ENCODE data around the gene PARS2. TPM values are rescaled to one million over a fixed set of nuclear protein-coding genes. Genes with fewer than 3 reads are reported as not detected.

Gene PARS2
- total and polyA plus RNA-seq, 4 donors = 4.0 to 7.5 (median 5.4) TPM

GRCh38 chr1:54791880-54792522 lies 27.7 kb upstream of the PARS2 start:
- H3K9me3 ChIP-seq (ENCODE audit: control insufficient read depth, insufficient read depth, low read length) = peaks cover 2% of the 10 kb centered on the region
- no peaks in the 10 kb centered on the region for H3K27me3 ChIP-seq (ENCODE audit: control insufficient read depth, insufficient read depth, low read length)
- H3K4me1 ChIP-seq (ENCODE audit: control insufficient read depth, insufficient read depth, low read length) = peaks cover 39% of the 10 kb centered on the region
- no peak overlapping the region for H3K27ac ChIP-seq (ENCODE audit: low read depth, low read length)
- no peak overlapping the region for H3K4me3 ChIP-seq (ENCODE audit: low read depth, low read length)
- WGBS (ENCODE audit: insufficient coverage) = 84% methylated on average over 7 of the region's 13 CpGs
- no peaks in the 10 kb centered on the region for H3K36me3 ChIP-seq (ENCODE audit: control insufficient read depth, insufficient read depth, low read length)
- peak in 1 of 6 donors; percentile 50 for DNase-seq (ENCODE audit: low read depth in 4 of 6, low spot score in 6 of 6)

- Histone ChIP-seq H3K4me1 (ENCODE audit: control insufficient read depth, insufficient read depth, low read length) (peaks cover 30% of the 10 kb centered on the region), H3K27ac (ENCODE audit: low read depth, low read length) (no peak overlapping the region), H3K27me3 (ENCODE audit: control insufficient read depth, insufficient read depth, low read length) (no peaks in the 10 kb centered on the region), H3K4me3 (ENCODE audit: low read depth, low read length) (no peak overlapping the region), H3K36me3 (ENCODE audit: control insufficient read depth, insufficient read depth, low read length) (no peaks in the 10 kb centered on the region), H3K9me3 (ENCODE audit: control insufficient read depth, insufficient read depth, low read length) (peaks cover 2% of the 10 kb centered on the region)
- peak in 1 of 6 donors; percentile 75 for DNase-seq (ENCODE audit: low read depth in 4 of 6, low spot score in 6 of 6)
- no CpG with 5 or more reads among the region's 5 CpGs for WGBS (ENCODE audit: insufficient coverage)
These were observed 24.1 kb upstream of the PARS2 start for GRCh38 chr1:54788459-54788858.

DNA sequence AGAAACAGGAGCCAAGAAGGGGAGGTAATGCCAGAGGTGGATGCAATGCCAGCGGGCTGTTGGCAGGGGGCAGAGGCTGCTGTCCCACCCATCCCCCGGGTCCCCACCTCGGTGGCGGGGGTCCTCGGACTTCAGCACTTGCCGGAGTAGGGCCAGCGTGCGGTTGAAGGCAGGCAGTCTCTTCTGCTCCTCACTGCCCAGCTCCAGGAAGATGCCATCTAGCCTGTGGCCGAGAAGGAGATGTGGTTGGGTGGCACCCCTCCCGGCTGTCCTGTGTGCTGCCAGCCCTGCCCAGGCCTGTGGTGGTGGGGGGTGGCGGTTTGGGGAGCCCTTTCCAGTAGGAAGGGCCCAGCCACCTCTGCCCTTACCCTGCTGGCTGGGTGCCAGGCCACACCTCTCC lies 23.3 kb upstream of the PARS2 start:
- no peak for DNase-seq (ENCODE audit: low read depth in 4 of 6, low spot score in 6 of 6)
- no peak overlapping the region for H3K27ac ChIP-seq (ENCODE audit: low read depth, low read length)
- 72% methylated on average over 8 of the region's 11 CpGs for WGBS (ENCODE audit: insufficient coverage)

DNA sequence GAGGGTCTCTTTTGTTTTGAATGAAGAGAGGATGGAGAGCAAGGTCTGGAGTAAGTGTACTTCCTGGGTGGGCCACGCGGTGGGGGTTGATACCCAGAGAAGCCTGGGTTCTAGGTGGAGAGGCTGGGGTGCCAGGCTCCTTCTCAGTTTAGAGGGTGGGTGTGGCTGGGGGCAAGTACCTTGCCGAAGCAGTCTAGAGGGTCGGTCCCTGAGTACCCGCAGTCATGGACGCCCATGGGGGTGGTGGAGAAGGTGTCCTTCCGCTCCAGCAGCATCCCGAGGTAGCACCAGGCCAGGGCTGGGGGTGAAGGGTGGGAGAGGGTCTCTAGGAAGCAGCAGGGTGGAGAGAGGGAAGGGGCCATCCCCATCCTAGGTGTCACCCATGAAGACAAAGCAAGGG lies 22.5 kb upstream of the PARS2 start:
- Histone ChIP-seq H3K36me3 (ENCODE audit: control insufficient read depth, insufficient read depth, low read length) (no peaks in the 10 kb centered on the region), H3K9me3 (ENCODE audit: control insufficient read depth, insufficient read depth, low read length) (no peaks in the 10 kb centered on the region), H3K27me3 (ENCODE audit: control insufficient read depth, insufficient read depth, low read length) (peaks cover 7% of the 10 kb centered on the region), H3K4me1 (ENCODE audit: control insufficient read depth, insufficient read depth, low read length) (peaks cover 16% of the 10 kb centered on the region), H3K27ac (ENCODE audit: low read depth, low read length) (no peak overlapping the region), H3K4me3 (ENCODE audit: low read depth, low read length) (no peak overlapping the region)
- DNase-seq (ENCODE audit: low read depth in 4 of 6, low spot score in 6 of 6) = no peak
- WGBS (ENCODE audit: insufficient coverage) = 90% methylated on average over 3 of the region's 8 CpGs

More for the DNA sequence above, 23.3 kb upstream of the PARS2 start:
- H3K36me3 ChIP-seq (ENCODE audit: control insufficient read depth, insufficient read depth, low read length) = no peaks in the 10 kb centered on the region
- peaks cover 2% of the 10 kb centered on the region for H3K9me3 ChIP-seq (ENCODE audit: control insufficient read depth, insufficient read depth, low read length)
- H3K4me3 ChIP-seq (ENCODE audit: low read depth, low read length) = no peak overlapping the region
- no peaks in the 10 kb centered on the region for H3K27me3 ChIP-seq (ENCODE audit: control insufficient read depth, insufficient read depth, low read length)
- H3K4me1 ChIP-seq (ENCODE audit: control insufficient read depth, insufficient read depth, low read length) = peaks cover 23% of the 10 kb centered on the region

- no CpG with 5 or more reads among the region's 2 CpGs for WGBS (ENCODE audit: insufficient coverage)
- Histone ChIP-seq H3K27ac (ENCODE audit: low read depth, low read length) (no peak overlapping the region), H3K36me3 (ENCODE audit: control insufficient read depth, insufficient read depth, low read length) (no peaks in the 10 kb centered on the region), H3K27me3 (ENCODE audit: control insufficient read depth, insufficient read depth, low read length) (peaks cover 10% of the 10 kb centered on the region), H3K4me1 (ENCODE audit: control insufficient read depth, insufficient read depth, low read length) (peaks cover 20% of the 10 kb centered on the region), H3K4me3 (ENCODE audit: low read depth, low read length) (no peak overlapping the region), H3K9me3 (ENCODE audit: control insufficient read depth, insufficient read depth, low read length) (no peaks in the 10 kb centered on the region)
- no peak for DNase-seq (ENCODE audit: low read depth in 4 of 6, low spot score in 6 of 6)
These were observed 19.7 kb upstream of the PARS2 start for GRCh38 chr1:54784066-54784465.

DNA sequence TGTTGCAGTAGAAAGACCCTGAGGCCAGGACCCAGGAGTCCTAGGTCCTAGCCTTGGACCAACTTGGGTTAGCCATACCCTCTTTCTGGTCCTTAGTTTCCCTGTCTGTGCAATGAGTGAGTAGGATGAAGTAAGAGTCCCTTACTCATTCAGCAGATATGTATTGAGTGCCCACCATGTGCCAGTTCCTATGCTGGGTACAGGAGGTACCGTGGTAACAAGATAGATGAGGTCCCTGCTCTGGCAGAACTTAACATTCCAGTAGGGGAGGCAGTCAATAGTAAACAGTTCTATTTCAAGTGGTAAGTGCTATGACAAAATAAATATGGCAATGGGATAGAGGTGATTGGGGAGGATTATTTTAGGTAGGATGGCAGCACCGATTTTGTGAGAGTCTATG lies 18.3 kb upstream of the PARS2 start:
- Histone ChIP-seq H3K4me1 (ENCODE audit: control insufficient read depth, insufficient read depth, low read length) (peaks cover 8% of the 10 kb centered on the region), H3K27ac (ENCODE audit: low read depth, low read length) (no peak overlapping the region), H3K9me3 (ENCODE audit: control insufficient read depth, insufficient read depth, low read length) (no peaks in the 10 kb centered on the region), H3K36me3 (ENCODE audit: control insufficient read depth, insufficient read depth, low read length) (no peaks in the 10 kb centered on the region), H3K4me3 (ENCODE audit: low read depth, low read length) (no peak overlapping the region), H3K27me3 (ENCODE audit: control insufficient read depth, insufficient read depth, low read length) (peaks cover 13% of the 10 kb centered on the region)
- WGBS (ENCODE audit: insufficient coverage) = 82% methylated on average over 1 of the region's 2 CpGs
- DNase-seq (ENCODE audit: low read depth in 4 of 6, low spot score in 6 of 6) = no peak

DNA sequence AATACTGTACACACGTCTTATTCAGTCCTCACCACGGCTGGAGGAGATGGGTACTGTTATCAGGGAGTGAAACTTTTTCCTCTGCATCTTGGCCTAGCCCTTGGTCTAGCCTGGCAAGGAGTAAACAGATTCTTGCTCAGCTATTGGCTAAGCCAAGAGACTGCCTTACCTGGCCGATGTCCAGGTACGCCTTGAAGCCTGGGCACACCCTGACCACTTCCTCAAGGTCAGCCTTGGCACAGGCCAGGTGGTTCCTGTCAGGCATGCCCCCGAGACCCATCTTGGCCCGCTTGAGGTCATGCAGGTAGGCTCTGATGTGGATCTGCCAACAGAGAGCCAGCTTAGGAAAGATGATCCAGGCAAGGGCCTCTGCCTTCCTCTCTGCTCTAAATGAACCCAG lies 17.8 kb upstream of the PARS2 start:
- no peak overlapping the region for H3K4me3 ChIP-seq (ENCODE audit: low read depth, low read length)
- H3K4me1 ChIP-seq (ENCODE audit: control insufficient read depth, insufficient read depth, low read length) = peaks cover 9% of the 10 kb centered on the region
- 87% methylated on average over 5 of the region's 6 CpGs for WGBS (ENCODE audit: insufficient coverage)
- H3K27ac ChIP-seq (ENCODE audit: low read depth, low read length) = no peak overlapping the region
- no peaks in the 10 kb centered on the region for H3K9me3 ChIP-seq (ENCODE audit: control insufficient read depth, insufficient read depth, low read length)
- H3K27me3 ChIP-seq (ENCODE audit: control insufficient read depth, insufficient read depth, low read length) = peaks cover 13% of the 10 kb centered on the region
- no peaks in the 10 kb centered on the region for H3K36me3 ChIP-seq (ENCODE audit: control insufficient read depth, insufficient read depth, low read length)
- DNase-seq (ENCODE audit: low read depth in 4 of 6, low spot score in 6 of 6) = no peak

GRCh38 chr1:54781023-54781723 lies 16.9 kb upstream of the PARS2 start:
- peak in 2 of 6 donors; percentile 42 to 63 for DNase-seq (ENCODE audit: low read depth in 4 of 6, low spot score in 6 of 6)
- Histone ChIP-seq H3K27ac (ENCODE audit: low read depth, low read length) (no peak overlapping the region), H3K4me3 (ENCODE audit: low read depth, low read length) (no peak overlapping the region), H3K4me1 (ENCODE audit: control insufficient read depth, insufficient read depth, low read length) (peaks cover 16% of the 10 kb centered on the region), H3K9me3 (ENCODE audit: control insufficient read depth, insufficient read depth, low read length) (no peaks in the 10 kb centered on the region), H3K36me3 (ENCODE audit: control insufficient read depth, insufficient read depth, low read length) (no peaks in the 10 kb centered on the region), H3K27me3 (ENCODE audit: control insufficient read depth, insufficient read depth, low read length) (peaks cover 13% of the 10 kb centered on the region)
- WGBS (ENCODE audit: insufficient coverage) = 6% methylated on average over 74 of the region's 74 CpGs

GRCh38 chr1:54777431-54777830 lies 13.1 kb upstream of the PARS2 start:
- Histone ChIP-seq H3K36me3 (ENCODE audit: control insufficient read depth, insufficient read depth, low read length) (no peaks in the 10 kb centered on the region), H3K4me1 (ENCODE audit: control insufficient read depth, insufficient read depth, low read length) (peaks cover 28% of the 10 kb centered on the region), H3K27ac (ENCODE audit: low read depth, low read length) (no peak overlapping the region), H3K27me3 (ENCODE audit: control insufficient read depth, insufficient read depth, low read length) (peaks cover 12% of the 10 kb centered on the region), H3K9me3 (ENCODE audit: control insufficient read depth, insufficient read depth, low read length) (no peaks in the 10 kb centered on the region), H3K4me3 (ENCODE audit: low read depth, low read length) (no peak overlapping the region)
- WGBS (ENCODE audit: insufficient coverage) = 43% methylated on average over 3 of the region's 4 CpGs
- no peak for DNase-seq (ENCODE audit: low read depth in 4 of 6, low spot score in 6 of 6)

GRCh38 chr1:54777011-54777410 lies 12.7 kb upstream of the PARS2 start:
- DNase-seq (ENCODE audit: low read depth in 4 of 6, low spot score in 6 of 6) = no peak
- no peaks in the 10 kb centered on the region for H3K36me3 ChIP-seq (ENCODE audit: control insufficient read depth, insufficient read depth, low read length)
- H3K9me3 ChIP-seq (ENCODE audit: control insufficient read depth, insufficient read depth, low read length) = no peaks in the 10 kb centered on the region
- no peak overlapping the region for H3K27ac ChIP-seq (ENCODE audit: low read depth, low read length)
- WGBS (ENCODE audit: insufficient coverage) = 58% methylated on average over 4 of the region's 4 CpGs
- H3K27me3 ChIP-seq (ENCODE audit: control insufficient read depth, insufficient read depth, low read length) = peaks cover 8% of the 10 kb centered on the region
- no peak overlapping the region for H3K4me3 ChIP-seq (ENCODE audit: low read depth, low read length)
- H3K4me1 ChIP-seq (ENCODE audit: control insufficient read depth, insufficient read depth, low read length) = peaks cover 28% of the 10 kb centered on the region

Measured in spinal cord (tissue), 10 donors.